Activated T-cell treated with anti-CD3 and anti-CD28 coated beads, Interleukin-2, amount 50 U/mL, for 72 hours (primary cell): ENCODE data around the gene AJM1. TPM values are rescaled to one million over a fixed set of nuclear protein-coding genes. Genes with fewer than 3 reads are reported as not detected.

ENCODE experiments used
- ATAC-seq, 2 donors: fragments of 150-1000 bp; cut with Tn5 transposase; replicated peaks in 1 of 2; 2 replicates each; pipeline ENCODE4 v1.10.0; 2021; ENCODE audit warnings: moderate library complexity in 2 of 2, mild to moderate bottlenecking in 1 of 2
- DNase-seq, 2 donors: peaks; one replicate each; pipeline ENCODE4 v3.0.0; 2021 to 2022; ENCODE audit warnings: mixed read lengths in 1 of 2
- H3K27ac Mint-ChIP-seq: one replicate; pipeline ENCODE4 v1.8.0; 2022; ENCODE audit warnings: mild to moderate bottlenecking, moderate library complexity, mixed read lengths
- H3K27me3 Mint-ChIP-seq: one replicate; pipeline ENCODE4 v1.8.0; 2022; ENCODE audit warnings: low read depth, mixed read lengths
- H3K36me3 Mint-ChIP-seq, 2 donors: one replicate each; pipeline ENCODE4 v1.8.0; 2022; ENCODE audit warnings: mixed read lengths in 2 of 2, mild to moderate bottlenecking in 1 of 2; ENCODE audit not compliant: insufficient read depth in 2 of 2
- H3K4me1 Mint-ChIP-seq: one replicate; pipeline ENCODE4 v1.8.0; 2022; ENCODE audit warnings: low read depth, mixed read lengths
- H3K4me3 Mint-ChIP-seq, 2 donors: one replicate each; pipeline ENCODE4 v1.8.0; 2022; ENCODE audit warnings: mild to moderate bottlenecking in 2 of 2, mixed read lengths in 2 of 2, moderate library complexity in 2 of 2
- H3K9me3 Mint-ChIP-seq, 2 donors: one replicate each; pipeline ENCODE4 v1.8.0; 2022; ENCODE audit warnings: mixed read lengths in 2 of 2
- total RNA-seq, 2 donors: library from RNA; stranded (reverse); gene quantifications; one replicate each; pipeline ENCODE4 v1.2.3, GENCODE V29; 2022

AJM1 gene
- total RNA-seq, 2 donors from 2014 or later: 5.3 to 5.7 TPM

GRCh38 chr9:136848393-136849037, 6.2 kb downstream of the AJM1 start:
- ATAC-seq (peak; percentile 2 to 3), DNase-seq (peak; percentile 58 to 65)
- H3K27ac Mint-ChIP-seq: peak overlapping the region; percentile 72
- H3K4me1 Mint-ChIP-seq: peaks cover 19% of the 10 kb centered on the region
- no peaks in the 10 kb centered on the region for H3K9me3 Mint-ChIP-seq
- H3K36me3 Mint-ChIP-seq: peaks cover 3 to 8% of the 10 kb centered on the region in 2 donors
- no peaks in the 10 kb centered on the region for H3K27me3 Mint-ChIP-seq
- peak overlapping the region; percentile 92 to 99 for H3K4me3 Mint-ChIP-seq

- Mint-ChIP-seq H3K4me1 (peaks cover 19% of the 10 kb centered on the region), H3K4me3 (peak within 1 kb of the TSS; percentile 92 to 99), H3K9me3 (no peaks in the 10 kb centered on the region), H3K27me3 (no peaks in the 10 kb centered on the region), H3K27ac (peak within 1 kb of the TSS; percentile 90), H3K36me3 (peaks cover 3 to 8% of the 10 kb centered on the region in 2 donors)
- DNase-seq (peak; percentile 97 to 99), ATAC-seq (peak; percentile 84 to 86)
Measured at GRCh38 chr9:136849038-136849959, 7.0 kb downstream of the AJM1 start, which contains the start of gene PHPT1. Gene PHPT1 (plus strand): TSS chr9:136849409. CDS start chr9:136849431, 22 bp downstream.

- peaks cover 19% of the 10 kb centered on the region for H3K4me1 Mint-ChIP-seq
- DNase-seq (no peak), ATAC-seq (no peak)
- peaks cover 3 to 8% of the 10 kb centered on the region in 2 donors for H3K36me3 Mint-ChIP-seq
- peak overlapping the region; percentile 92 to 99 for H3K4me3 Mint-ChIP-seq
- no peaks in the 10 kb centered on the region for H3K9me3 Mint-ChIP-seq
- no peaks in the 10 kb centered on the region for H3K27me3 Mint-ChIP-seq
- H3K27ac Mint-ChIP-seq: no peak overlapping the region
Measured at GRCh38 chr9:136849960-136850865, 7.9 kb downstream of the AJM1 start.

GRCh38 chr9:136850866-136851775, 8.8 kb downstream of the AJM1 start:
- H3K27ac Mint-ChIP-seq: no peak overlapping the region
- no peak for DNase-seq

GRCh38 chr9:136851941-136852663, 9.8 kb downstream of the AJM1 start, which contains the start of gene MAMDC4:
Gene MAMDC4 (plus strand): TSS chr9:136852346. CDS start chr9:136852417, 71 bp downstream.
- ATAC-seq (no peak), DNase-seq (no peak)
- H3K4me3 Mint-ChIP-seq: peak within 1 kb of the TSS; percentile 27 to 46
- no peaks in the 10 kb centered on the region for H3K27me3 Mint-ChIP-seq
- H3K9me3 Mint-ChIP-seq: no peaks in the 10 kb centered on the region
- H3K4me1 Mint-ChIP-seq: peaks cover 16% of the 10 kb centered on the region
- peaks cover 3 to 4% of the 10 kb centered on the region in 2 donors for H3K36me3 Mint-ChIP-seq
- H3K27ac Mint-ChIP-seq: no peak within 1 kb of the TSS

More at GRCh38 chr9:136850866-136851775, 8.8 kb downstream of the AJM1 start:
- H3K4me1 Mint-ChIP-seq: peaks cover 19% of the 10 kb centered on the region
- peaks cover 3 to 8% of the 10 kb centered on the region in 2 donors for H3K36me3 Mint-ChIP-seq
- H3K4me3 Mint-ChIP-seq: peak overlapping the region; percentile 27 to 46
- no peaks in the 10 kb centered on the region for H3K9me3 Mint-ChIP-seq
- no peaks in the 10 kb centered on the region for H3K27me3 Mint-ChIP-seq
- no peak for ATAC-seq

GRCh38 chr9:136852664-136853595, 10.7 kb downstream of the AJM1 start:
- H3K4me1 Mint-ChIP-seq: peaks cover 8% of the 10 kb centered on the region
- DNase-seq (peak in 1 of 2 donors; percentile 1), ATAC-seq (no peak)
- no peak overlapping the region for H3K4me3 Mint-ChIP-seq
- no peaks in the 10 kb centered on the region for H3K27me3 Mint-ChIP-seq
- H3K9me3 Mint-ChIP-seq: no peaks in the 10 kb centered on the region
- peaks cover 1 to 2% of the 10 kb centered on the region in 2 donors for H3K36me3 Mint-ChIP-seq
- H3K27ac Mint-ChIP-seq: no peak overlapping the region

- Mint-ChIP-seq H3K27me3 (no peaks in the 10 kb centered on the region), H3K36me3 (no peaks in the 10 kb centered on the region), H3K9me3 (no peaks in the 10 kb centered on the region), H3K4me1 (peaks cover 8% of the 10 kb centered on the region), H3K4me3 (no peak overlapping the region), H3K27ac (no peak overlapping the region)
- ATAC-seq (no peak), DNase-seq (peak in 1 of 2 donors; percentile 1)
Measured at GRCh38 chr9:136853596-136854112, 11.4 kb downstream of the AJM1 start.

GRCh38 chr9:136854113-136854841, 12.0 kb downstream of the AJM1 start:
- Mint-ChIP-seq H3K4me3 (no peak overlapping the region), H3K27ac (no peak overlapping the region)

GRCh38 chr9:136854842-136855460, 12.7 kb downstream of the AJM1 start:
- no peak overlapping the region for H3K4me3 Mint-ChIP-seq
- DNase-seq (no peak), ATAC-seq (no peak)
- H3K36me3 Mint-ChIP-seq: no peaks in the 10 kb centered on the region
- H3K27ac Mint-ChIP-seq: no peak overlapping the region
- no peaks in the 10 kb centered on the region for H3K27me3 Mint-ChIP-seq
- H3K9me3 Mint-ChIP-seq: no peaks in the 10 kb centered on the region
- H3K4me1 Mint-ChIP-seq: peaks cover 5% of the 10 kb centered on the region

More at GRCh38 chr9:136854113-136854841, 12.0 kb downstream of the AJM1 start:
- ATAC-seq (no peak), DNase-seq (no peak)
- Mint-ChIP-seq H3K4me1 (peaks cover 8% of the 10 kb centered on the region), H3K9me3 (no peaks in the 10 kb centered on the region), H3K27me3 (no peaks in the 10 kb centered on the region), H3K36me3 (no peaks in the 10 kb centered on the region)
